Neural crest cell (in vitro differentiated cells): ENCODE data around the gene GNAS-AS1. TPM values are rescaled to one million over a fixed set of nuclear protein-coding genes. Genes with fewer than 3 reads are reported as not detected.

Source experiments
- DNase-seq: peaks from one replicate; pipeline ENCODE4 v3.0.0; 2021; ENCODE audit warnings: low read depth, mixed read lengths, low spot score
- H3K27ac Mint-ChIP-seq: one replicate; pipeline ENCODE4 v1.8.0; 2021; ENCODE audit warnings: mild to moderate bottlenecking, mixed read lengths; ENCODE audit not compliant: unreplicated experiment
- H3K27me3 Mint-ChIP-seq: 2 replicates; pipeline ENCODE4 v1.8.0; 2021; ENCODE audit warnings: low read depth, mild to moderate bottlenecking, mixed read lengths
- H3K36me3 Mint-ChIP-seq: 2 replicates; pipeline ENCODE4 v1.8.0; 2021; ENCODE audit warnings: low read depth, mild to moderate bottlenecking, mixed read lengths
- H3K4me1 Mint-ChIP-seq: 2 replicates; pipeline ENCODE4 v1.8.0; 2021; ENCODE audit warnings: mixed read lengths
- H3K4me3 Mint-ChIP-seq: one replicate; pipeline ENCODE4 v1.8.0; 2021; ENCODE audit warnings: mild to moderate bottlenecking, mixed read lengths
- H3K9me3 Mint-ChIP-seq: 2 replicates; pipeline ENCODE4 v1.8.0; 2021; ENCODE audit warnings: mixed read lengths
- CTCF ChIP-seq: fragments of 200-600 bp; sonication (generic); conservative IDR thresholded peaks from 2 replicates; pipeline ENCODE4 v1.5.0; 2021; ENCODE audit warnings: antibody characterized with exemption, mild to moderate bottlenecking
- total RNA-seq: library from RNA; stranded (reverse); gene quantifications from 2 replicates; pipeline ENCODE4 v1.2.1, GENCODE V29; 2021

Gene GNAS-AS1
- total RNA-seq, 1 donor from 2014 or later: 3.8 TPM

DNA sequence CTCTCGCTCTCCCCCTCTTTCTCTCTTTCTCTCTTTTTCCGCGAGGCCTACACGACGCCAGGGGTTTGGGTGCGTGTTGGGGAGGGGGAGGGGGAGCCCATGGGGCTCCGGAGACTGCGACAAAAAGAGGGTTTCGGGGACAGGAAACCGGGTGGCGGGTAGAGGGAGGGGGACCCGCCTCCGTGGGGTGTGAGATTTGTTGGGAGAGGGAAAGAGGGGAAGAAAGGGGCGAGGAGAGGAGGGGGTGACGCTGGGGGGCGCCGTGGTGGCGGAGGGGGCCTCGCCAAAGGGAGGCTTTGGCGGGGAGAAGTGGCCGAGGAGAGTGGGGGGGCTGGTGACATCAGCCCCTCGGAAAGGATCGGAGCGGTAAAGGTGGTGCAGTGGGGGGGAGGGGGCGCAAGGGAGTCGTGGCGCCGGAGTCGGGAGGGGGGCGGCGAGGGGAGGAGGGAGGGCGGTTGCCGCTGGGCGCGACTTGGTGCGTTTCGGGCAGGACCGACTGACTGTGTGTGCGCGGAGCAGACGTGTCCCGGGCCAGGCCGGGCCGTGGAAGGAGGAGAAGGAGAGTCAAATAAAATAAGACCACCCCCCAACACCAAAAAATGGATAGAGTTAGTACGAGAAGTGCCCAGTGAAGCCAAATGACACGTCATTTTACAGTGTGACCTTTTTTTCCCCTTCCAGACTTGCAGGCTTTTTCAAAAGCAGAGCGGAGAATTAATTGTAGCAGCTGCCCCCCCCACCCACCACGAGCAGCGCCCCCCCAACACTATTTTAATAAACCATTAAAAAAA, 41.6 kb upstream of the GNAS-AS1 start:
- peak overlapping the region; percentile 99 for H3K27ac Mint-ChIP-seq
- DNase-seq: peak; percentile 56
- H3K4me1 Mint-ChIP-seq: peaks cover 60% of the 10 kb centered on the region
- H3K36me3 Mint-ChIP-seq: peaks cover 5% of the 10 kb centered on the region
- H3K4me3 Mint-ChIP-seq: peak overlapping the region; percentile 95
- H3K9me3 Mint-ChIP-seq: no peaks in the 10 kb centered on the region
- TF ChIP-seq CTCF: no peak
- peaks cover 9% of the 10 kb centered on the region for H3K27me3 Mint-ChIP-seq

- Mint-ChIP-seq H3K36me3 (peaks cover 5% of the 10 kb centered on the region), H3K27ac (peak overlapping the region; percentile 99), H3K4me1 (peaks cover 54% of the 10 kb centered on the region), H3K27me3 (peaks cover 9% of the 10 kb centered on the region), H3K4me3 (peak overlapping the region; percentile 95), H3K9me3 (no peaks in the 10 kb centered on the region)
- TF ChIP-seq CTCF: no peak
- peak; percentile 33 for DNase-seq
Measured at GRCh38 chr20:58891718-58892140, 41.0 kb upstream of the GNAS-AS1 start.

DNA sequence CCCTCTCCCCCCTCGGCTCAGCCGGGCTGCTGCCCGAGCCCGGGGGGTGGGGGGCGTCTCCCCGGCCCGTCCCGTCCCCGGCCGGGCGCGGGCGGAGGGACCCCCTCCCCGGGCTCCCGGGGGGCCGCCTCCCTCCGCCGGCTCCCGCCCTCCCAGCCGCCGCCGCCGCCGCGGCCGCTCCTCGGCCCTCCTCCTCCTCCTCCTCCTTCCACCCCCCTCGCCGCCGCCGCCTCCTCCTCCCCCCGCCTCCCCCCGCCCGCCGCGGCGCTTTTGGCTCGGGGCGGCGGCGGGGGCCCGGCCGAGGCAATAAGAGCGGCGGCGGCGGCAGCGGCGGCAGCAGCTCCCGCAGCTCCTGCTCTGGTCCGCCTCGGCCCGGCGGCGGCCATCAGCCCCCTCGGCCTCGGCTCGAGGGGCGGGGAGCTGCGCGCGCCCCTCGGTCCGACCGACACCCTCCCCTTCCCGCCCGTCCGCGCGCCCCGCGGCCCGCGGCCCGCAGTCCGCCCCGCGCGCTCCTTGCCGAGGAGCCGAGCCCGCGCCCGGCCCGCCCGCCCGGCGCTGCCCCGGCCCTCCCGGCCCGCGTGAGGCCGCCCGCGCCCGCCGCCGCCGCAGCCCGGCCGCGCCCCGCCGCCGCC, 40.5 kb upstream of the GNAS-AS1 start:
- no peak for TF ChIP-seq CTCF
- Mint-ChIP-seq H3K9me3 (no peaks in the 10 kb centered on the region), H3K4me3 (peak overlapping the region; percentile 75), H3K4me1 (peaks cover 50% of the 10 kb centered on the region), H3K36me3 (peaks cover 5% of the 10 kb centered on the region), H3K27ac (no peak overlapping the region), H3K27me3 (peaks cover 9% of the 10 kb centered on the region)
- peak; percentile 59 for DNase-seq

DNA sequence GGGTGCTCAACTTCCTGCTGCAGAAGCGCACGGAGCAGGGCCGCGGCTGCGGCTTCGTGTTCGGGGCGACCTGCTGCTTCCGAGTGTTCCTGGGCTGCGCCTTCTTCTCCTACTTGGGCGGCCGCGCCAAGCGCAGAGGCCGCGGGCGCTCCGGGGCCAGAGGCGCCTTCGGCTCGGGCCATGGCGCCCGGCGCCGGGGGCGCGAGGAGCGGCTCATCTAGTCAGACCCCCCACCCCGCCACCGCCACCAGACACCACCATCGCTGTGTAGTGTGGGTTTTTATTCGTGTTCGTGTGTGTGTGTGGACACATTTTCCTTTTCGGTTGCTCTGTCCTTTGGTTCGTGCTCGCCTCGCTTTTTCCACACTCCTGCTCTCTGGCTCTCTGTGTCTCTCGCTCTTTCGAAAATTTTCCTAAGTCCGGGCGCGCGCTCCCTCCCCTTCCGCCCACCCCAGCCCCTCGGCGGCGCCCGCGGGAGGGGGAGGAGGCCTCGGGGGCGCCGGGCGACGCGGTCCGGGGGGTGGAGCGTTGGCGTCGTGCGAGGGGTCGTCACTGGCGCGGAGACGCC, 39.9 kb upstream of the GNAS-AS1 start:
- Mint-ChIP-seq H3K36me3 (peaks cover 7% of the 10 kb centered on the region), H3K27ac (peak overlapping the region; percentile 93), H3K4me1 (peaks cover 44% of the 10 kb centered on the region), H3K4me3 (peak overlapping the region; percentile 95), H3K27me3 (peaks cover 9% of the 10 kb centered on the region), H3K9me3 (no peaks in the 10 kb centered on the region)
- no peak for TF ChIP-seq CTCF
- DNase-seq: peak; percentile 73

- Mint-ChIP-seq H3K27ac (peak overlapping the region; percentile 94), H3K4me3 (peak overlapping the region; percentile 95), H3K9me3 (no peaks in the 10 kb centered on the region), H3K36me3 (peaks cover 7% of the 10 kb centered on the region), H3K27me3 (peaks cover 9% of the 10 kb centered on the region), H3K4me1 (peaks cover 37% of the 10 kb centered on the region)
- no peak for DNase-seq
- TF ChIP-seq CTCF: no peak
Measured at GRCh38 chr20:58889798-58890517, 39.3 kb upstream of the GNAS-AS1 start.
